Measurements from ENCODE around the gene CHSY1. TPM values are rescaled to one million over a fixed set of nuclear protein-coding genes. Genes with fewer than 3 reads are reported as not detected.
A peak's percentile ranks its signal among the peaks of the same experiment; 100 is the strongest.

CHSY1 gene
- polyA plus RNA-seq, 3 donors: 2.7 to 19.0 (median 3.0) TPM

DNA sequence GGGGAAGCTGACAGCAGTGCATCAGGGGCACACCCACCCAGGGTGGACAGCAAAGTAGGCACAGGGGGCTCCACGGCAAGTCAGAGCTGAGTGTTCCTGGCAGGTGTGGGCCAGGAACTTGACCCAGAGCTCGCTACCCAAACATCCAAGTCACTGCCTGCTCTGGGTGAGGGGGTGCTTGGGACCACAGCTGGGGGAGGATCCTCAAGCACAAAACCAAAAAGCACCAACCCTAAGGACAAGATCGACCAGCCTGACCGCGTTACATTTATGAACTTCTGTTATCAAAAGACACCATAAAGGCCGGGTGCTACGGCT, 101.2 kb downstream of the CHSY1 start:
- no peak overlapping the region for H2AFZ ChIP-seq (ENCODE audit: insufficient read depth, low read depth, low read length, poor library complexity, severe bottlenecking)
- H3K9me3 Mint-ChIP-seq: peaks cover 0 to 8% (median 4%) of the 10 kb centered on the region in 7 donors
- TF ChIP-seq, protein P1, sequence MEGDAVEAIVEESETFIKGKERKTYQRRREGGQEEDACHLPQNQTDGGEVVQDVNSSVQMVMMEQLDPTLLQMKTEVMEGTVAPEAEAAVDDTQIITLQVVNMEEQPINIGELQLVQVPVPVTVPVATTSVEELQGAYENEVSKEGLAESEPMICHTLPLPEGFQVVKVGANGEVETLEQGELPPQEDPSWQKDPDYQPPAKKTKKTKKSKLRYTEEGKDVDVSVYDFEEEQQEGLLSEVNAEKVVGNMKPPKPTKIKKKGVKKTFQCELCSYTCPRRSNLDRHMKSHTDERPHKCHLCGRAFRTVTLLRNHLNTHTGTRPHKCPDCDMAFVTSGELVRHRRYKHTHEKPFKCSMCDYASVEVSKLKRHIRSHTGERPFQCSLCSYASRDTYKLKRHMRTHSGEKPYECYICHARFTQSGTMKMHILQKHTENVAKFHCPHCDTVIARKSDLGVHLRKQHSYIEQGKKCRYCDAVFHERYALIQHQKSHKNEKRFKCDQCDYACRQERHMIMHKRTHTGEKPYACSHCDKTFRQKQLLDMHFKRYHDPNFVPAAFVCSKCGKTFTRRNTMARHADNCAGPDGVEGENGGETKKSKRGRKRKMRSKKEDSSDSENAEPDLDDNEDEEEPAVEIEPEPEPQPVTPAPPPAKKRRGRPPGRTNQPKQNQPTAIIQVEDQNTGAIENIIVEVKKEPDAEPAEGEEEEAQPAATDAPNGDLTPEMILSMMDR (IDR thresholded peaks at IDR 0.05): no peak
- H3K4me2 ChIP-seq (replicated peaks; ENCODE audit: extremely low read depth, low read length, poor library complexity, severe bottlenecking): no peak overlapping the region
- no peaks in the 10 kb centered on the region for H4K20me1 ChIP-seq (ENCODE audit: insufficient read depth, low read length)
- H3K36me3 ChIP-seq (replicated peaks in 1 of 2; ENCODE audit: control insufficient read depth in 1 of 2, insufficient read depth in 2 of 2, low read length in 2 of 2): no peaks in the 10 kb centered on the region
- no peak for DNase-seq
- H3K36me3 Mint-ChIP-seq: no peaks in the 10 kb centered on the region
- no peak overlapping the region for H3K9ac ChIP-seq (ENCODE audit: insufficient read depth, low read length, poor library complexity, severe bottlenecking)
- intact Hi-C loops (cut with micrococcal nuclease): no loop called here
- no peak overlapping the region for H3K4me3 ChIP-seq (replicated peaks in 1 of 3; ENCODE audit: low read depth in 2 of 3, low read length in 3 of 3)
- peak overlapping the region in 1 of 2 donors; percentile 17 for H3K27ac ChIP-seq (ENCODE audit: low read depth in 1 of 2, low read length in 2 of 2)
- H3K27me3 ChIP-seq (ENCODE audit: control insufficient read depth in 2 of 2, insufficient read depth in 2 of 2, low read length in 2 of 2): no peaks in the 10 kb centered on the region
- peaks cover 0 to 5% of the 10 kb centered on the region in 2 donors for H3K9me3 ChIP-seq (replicated peaks in 1 of 2; ENCODE audit: control insufficient read depth in 1 of 2, insufficient read depth in 1 of 2, low read length in 2 of 2)
- peaks cover 0 to 7% (median 6%) of the 10 kb centered on the region in 3 donors for H3K27me3 Mint-ChIP-seq (ENCODE audit: low read depth in 3 of 3)
- no peaks in the 10 kb centered on the region for H3K79me2 ChIP-seq (ENCODE audit: insufficient read depth, low read length)
- H3K27ac Mint-ChIP-seq: peak overlapping the region in 5 of 7 donors; percentile 2 to 50 (median 2)
- peaks cover 20% of the 10 kb centered on the region for H3K4me1 Mint-ChIP-seq
- 93% methylated on average over 7 of the region's 7 CpGs for WGBS (ENCODE audit: insufficient coverage)
- no peak overlapping the region for H3K4me3 Mint-ChIP-seq
- peaks cover 14 to 17% of the 10 kb centered on the region in 2 donors for H3K4me1 ChIP-seq (ENCODE audit: control insufficient read depth in 1 of 2, insufficient read depth in 2 of 2, low read length in 2 of 2)

DNA sequence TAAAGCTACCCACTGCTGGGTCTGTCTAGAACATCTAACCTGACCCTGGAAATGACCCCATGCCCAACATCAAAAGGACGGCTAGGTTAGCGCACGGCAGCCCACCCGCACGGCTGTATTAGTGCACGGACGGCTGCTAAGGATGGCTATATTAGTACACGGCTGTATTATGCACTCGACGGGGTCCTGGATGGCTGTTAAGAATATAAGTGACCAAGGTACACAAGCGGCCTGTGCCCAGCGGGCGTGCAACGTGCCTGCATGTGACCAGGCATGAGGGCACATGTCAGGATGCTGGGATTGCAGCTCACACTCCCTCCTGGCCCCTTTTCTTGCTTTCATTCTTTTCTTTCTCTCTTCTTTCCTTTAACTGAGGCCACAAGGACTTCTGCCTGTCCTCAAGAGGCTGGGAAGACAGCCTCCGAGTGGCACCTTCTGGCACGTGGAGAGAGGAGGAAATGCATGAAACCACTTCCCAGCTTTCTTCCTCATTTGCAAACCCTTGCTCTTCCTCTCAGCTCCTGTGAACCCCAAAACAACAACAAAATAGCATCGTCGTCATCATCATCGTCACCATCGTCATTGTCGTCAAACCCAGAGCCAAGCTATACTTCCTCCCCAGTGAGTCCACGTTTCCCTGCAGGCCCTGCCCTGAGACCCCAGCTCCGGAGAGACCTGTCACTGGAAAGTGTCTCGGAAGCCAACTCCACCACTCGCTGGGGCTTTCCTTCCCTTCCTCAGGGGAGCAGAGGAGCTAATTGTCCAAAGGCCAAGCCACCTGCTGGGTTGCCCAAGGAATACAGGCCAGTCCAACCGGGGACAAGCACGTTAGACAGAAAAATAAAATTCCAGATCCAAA, 101.8 kb downstream of the CHSY1 start:
- H4K20me1 ChIP-seq (ENCODE audit: insufficient read depth, low read length): no peaks in the 10 kb centered on the region
- intact Hi-C loops (cut with micrococcal nuclease): no loop called here
- H3K36me3 Mint-ChIP-seq: no peaks in the 10 kb centered on the region
- peaks cover 20% of the 10 kb centered on the region for H3K4me1 Mint-ChIP-seq
- H3K27ac ChIP-seq (ENCODE audit: low read depth in 1 of 2, low read length in 2 of 2): peak overlapping the region in 1 of 2 donors; percentile 17
- H3K79me2 ChIP-seq (ENCODE audit: insufficient read depth, low read length): no peaks in the 10 kb centered on the region
- peaks cover 14 to 17% of the 10 kb centered on the region in 2 donors for H3K4me1 ChIP-seq (ENCODE audit: control insufficient read depth in 1 of 2, insufficient read depth in 2 of 2, low read length in 2 of 2)
- peaks cover 0 to 11% (median 6%) of the 10 kb centered on the region in 3 donors for H3K27me3 Mint-ChIP-seq (ENCODE audit: low read depth in 3 of 3)
- no peaks in the 10 kb centered on the region for H3K36me3 ChIP-seq (replicated peaks in 1 of 2; ENCODE audit: control insufficient read depth in 1 of 2, insufficient read depth in 2 of 2, low read length in 2 of 2)
- DNase-seq: peak; percentile 39 to 77 (median 75)
- H2AFZ ChIP-seq (ENCODE audit: insufficient read depth, low read depth, low read length, poor library complexity, severe bottlenecking): no peak overlapping the region
- no peaks in the 10 kb centered on the region for H3K27me3 ChIP-seq (ENCODE audit: control insufficient read depth in 2 of 2, insufficient read depth in 2 of 2, low read length in 2 of 2)
- no peak overlapping the region for H3K4me3 ChIP-seq (replicated peaks in 1 of 3; ENCODE audit: low read depth in 2 of 3, low read length in 3 of 3)
- TF ChIP-seq, protein P1 (IDR thresholded peaks at IDR 0.05): no peak
- H3K9ac ChIP-seq (ENCODE audit: insufficient read depth, low read length, poor library complexity, severe bottlenecking): no peak overlapping the region
- peaks cover 4 to 13% (median 9%) of the 10 kb centered on the region in 7 donors for H3K9me3 Mint-ChIP-seq
- peak overlapping the region; percentile 2 for H3K4me2 ChIP-seq (replicated peaks; ENCODE audit: extremely low read depth, low read length, poor library complexity, severe bottlenecking)
- WGBS (ENCODE audit: insufficient coverage): 80% methylated on average over 20 of the region's 27 CpGs
- H3K9me3 ChIP-seq (replicated peaks in 1 of 2; ENCODE audit: control insufficient read depth in 1 of 2, insufficient read depth in 1 of 2, low read length in 2 of 2): peaks cover 0 to 11% of the 10 kb centered on the region in 2 donors
- peak overlapping the region in 1 of 2 donors; percentile 36 for H3K4me3 Mint-ChIP-seq
- peak overlapping the region in 6 of 7 donors; percentile 2 to 54 (median 8) for H3K27ac Mint-ChIP-seq

All from CD14-positive monocyte (primary cell).